Measurements from ENCODE around the gene PAPPA2.
A peak's percentile ranks its signal among the peaks of the same experiment; 100 is the strongest.
"Not testable (repeated sequence)": the region's sequence is repeated elsewhere in the genome, so short reads cannot be mapped to it uniquely, and the experiment has no call there.

Gene PAPPA2

GRCh38 chr1:176741181-176741580, 278.2 kb downstream of the PAPPA2 start:
- ChIA-PET CTCF (no interaction called here), POLR2A (no interaction called here)
- no peak for TF ChIP-seq CTCF (IDR thresholded peaks at IDR 0.05; ENCODE audit: insufficient read depth, low read length, missing control alignments)
- DNase-seq (ENCODE audit: low read depth, low spot score) = no peak
- no peak overlapping the region for H3K4me3 ChIP-seq (ENCODE audit: low read depth, low read length)

- ChIA-PET POLR2A (no interaction called here), CTCF (interaction anchor here (0.6 kb wide), 1 partner anchor 182 kb away, joined by 3 read pairs; no protein-coding TSS in a partner anchor)
- no peak for DNase-seq (ENCODE audit: low read depth, low spot score)
- H3K4me3 ChIP-seq (ENCODE audit: low read depth, low read length) = no peak overlapping the region
- TF ChIP-seq CTCF (IDR thresholded peaks at IDR 0.05; ENCODE audit: insufficient read depth, low read length, missing control alignments) = no peak
Measured at GRCh38 chr1:176742322-176742721, 279.3 kb downstream of the PAPPA2 start.

- no peak for DNase-seq (ENCODE audit: low read depth, low spot score)
- ChIA-PET POLR2A (no interaction called here), CTCF (no interaction called here)
- H3K4me3 ChIP-seq (ENCODE audit: low read depth, low read length) = no peak overlapping the region
- no peak for TF ChIP-seq CTCF (IDR thresholded peaks at IDR 0.05; ENCODE audit: insufficient read depth, low read length, missing control alignments)
Measured at GRCh38 chr1:176744142-176744541, 281.2 kb downstream of the PAPPA2 start.

- CTCF ChIA-PET = interaction anchor here (1.2 to 1.4 kb wide), 2 partner anchors 185 to 187 kb away, joined by 3 to 5 read pairs; no protein-coding TSS in a partner anchor
- POLR2A ChIA-PET = no interaction called here
- no peak for DNase-seq (ENCODE audit: low read depth, low spot score)
- TF ChIP-seq CTCF (IDR thresholded peaks at IDR 0.05; ENCODE audit: insufficient read depth, low read length, missing control alignments) = peak; percentile 12
- no peak overlapping the region for H3K4me3 ChIP-seq (ENCODE audit: low read depth, low read length)
Measured at GRCh38 chr1:176745945-176746344, 283.0 kb downstream of the PAPPA2 start.

GRCh38 chr1:176752505-176752904, 289.5 kb downstream of the PAPPA2 start:
- ChIA-PET CTCF (no interaction called here), POLR2A (no interaction called here)
- DNase-seq (ENCODE audit: low read depth, low spot score) = no peak
- no peak overlapping the region for H3K4me3 ChIP-seq (ENCODE audit: low read depth, low read length)
- no peak for TF ChIP-seq CTCF (IDR thresholded peaks at IDR 0.05; ENCODE audit: insufficient read depth, low read length, missing control alignments)

- POLR2A ChIA-PET = no interaction called here
- no peak for DNase-seq (ENCODE audit: low read depth, low spot score)
Measured at GRCh38 chr1:176754676-176755075, 291.7 kb downstream of the PAPPA2 start.

GRCh38 chr1:176756817-176757216, 293.8 kb downstream of the PAPPA2 start:
- H3K4me3 ChIP-seq (ENCODE audit: low read depth, low read length); DNase-seq (ENCODE audit: low read depth, low spot score); POLR2A ChIA-PET; CTCF ChIA-PET: not testable (repeated sequence)

More at GRCh38 chr1:176754676-176755075, 291.7 kb downstream of the PAPPA2 start:
- no peak overlapping the region for H3K4me3 ChIP-seq (ENCODE audit: low read depth, low read length)
- CTCF ChIA-PET = no interaction called here
- TF ChIP-seq CTCF (IDR thresholded peaks at IDR 0.05; ENCODE audit: insufficient read depth, low read length, missing control alignments) = no peak

Measured in AG04449 (cell line).